HCT116 (cell line): ENCODE results near the gene ACOXL. TPM values are rescaled to one million over a fixed set of nuclear protein-coding genes. Genes with fewer than 3 reads are reported as not detected.

ENCODE experiments used
- ATAC-seq: fragments of 200-7000 bp; cut with Tn5 transposase; 2 replicates; pipeline ENCODE4 v1.9.1; 2020; ENCODE audit warnings: mild to moderate bottlenecking, moderate library complexity
- BruUV-seq: library from RNA; stranded (reverse); fragments of 400-500 nt; replicated peaks from 2 replicates; lab custom pipeline; 2021; lab: Mats Ljungman, UMichigan
- CTCF ChIA-PET: fragments of 300-600 bp; sonication (Branson Sonifier 250); formaldehyde crosslinking; loops from one replicate; lab custom pipeline; 2021; ENCODE audit warnings: antibody characterized with exemption; lab: Charles Lee
- POLR2A ChIA-PET: fragments of 300-600, 350-600 bp; sonication (Branson Sonifier 250); formaldehyde crosslinking; loops from one replicate; lab custom pipeline; 2021; ENCODE audit warnings: antibody characterized with exemption; lab: Charles Lee
- RAD21 ChIA-PET, 2 experiments: fragments of 300-600 bp; sonication (Branson Sonifier 250); formaldehyde crosslinking; loops; one replicate each; lab custom pipeline; 2023; ENCODE audit warnings: low total read pairs in 2 of 2; ENCODE audit not compliant: uncharacterized antibody in 2 of 2, unreplicated experiment in 2 of 2, low non-redundant PET in 1 of 2; lab: Charles Lee
- DNase-seq: peaks from one replicate; pipeline ENCODE4 v3.0.0-alpha.2; 2010; ENCODE audit warnings: low read depth, low spot score
- H2AFZ ChIP-seq: fragments of 200-600 bp; shearing (Covaris generic), sonication (generic); 2 replicates; pipeline ENCODE4 v1.6.1; 2017; ENCODE audit warnings: low read depth, mixed run types, mixed read lengths, antibody characterized with exemption, low read length; ENCODE audit not compliant: poor library complexity, severe bottlenecking
- H3K27ac ChIP-seq: 2 replicates; pipeline ENCODE4 v1.5.1; 2012; ENCODE audit warnings: low read depth, low read length
- H3K27me3 ChIP-seq: fragments of 200-600 bp; sonication (generic); 2 replicates; pipeline ENCODE4 v1.6.1; 2016; ENCODE audit warnings: mixed run types, low read length, mixed read lengths; ENCODE audit not compliant: insufficient read depth
- H3K36me3 ChIP-seq, 2 experiments: fragments of 200-500 bp in 1 of 2; fragments of 200-600 bp in 1 of 2; sonication (Bioruptor generic) in 1 of 2; sonication (generic) in 1 of 2; 2 replicates each; pipeline versions ENCODE4 v1.5.1 to v1.6.1; 2014 to 2016; ENCODE audit warnings: low read length in 2 of 2, inconsistent platforms in 1 of 2, mixed read lengths in 1 of 2, mixed run types in 1 of 2; ENCODE audit not compliant: insufficient read depth in 2 of 2, control insufficient read depth in 1 of 2
- H3K4me1 ChIP-seq, 2 experiments: fragments of 200-600 bp in 1 of 2; sonication (generic) in 1 of 2; 2 replicates each; pipeline versions ENCODE4 v1.5.1 to v1.6.1; 2012 to 2017; ENCODE audit warnings: low read length in 2 of 2, inconsistent platforms in 1 of 2, mild to moderate bottlenecking in 1 of 2, mixed read lengths in 1 of 2, mixed run types in 1 of 2, moderate library complexity in 1 of 2; ENCODE audit not compliant: insufficient read depth in 2 of 2, control insufficient read depth in 1 of 2
- H3K4me2 ChIP-seq: fragments of 200-600 bp; sonication (generic); 2 replicates; pipeline ENCODE4 v1.6.1; 2017; ENCODE audit warnings: mixed run types, low read length, mixed read lengths
- H3K4me3 ChIP-seq, 2 experiments: fragments of 200-600 bp in 1 of 2; sonication (generic) in 1 of 2; replicated peaks in 1 of 2; 2 replicates each; pipeline ENCODE4 v1.5.1; 2011 to 2016; ENCODE audit warnings: low read length in 2 of 2, control low read depth in 1 of 2, low read depth in 1 of 2, mild to moderate bottlenecking in 1 of 2, mixed read lengths in 1 of 2, mixed run types in 1 of 2
- H3K79me2 ChIP-seq: fragments of 200-600 bp; sonication (generic); 2 replicates; pipeline ENCODE4 v1.6.1; 2017; ENCODE audit warnings: mild to moderate bottlenecking, mixed run types, low read length, moderate library complexity, mixed read lengths; ENCODE audit not compliant: insufficient read depth
- H3K9ac ChIP-seq: fragments of 200-600 bp; sonication (generic); 2 replicates; pipeline ENCODE4 v1.6.1; 2016; ENCODE audit warnings: low read length, mixed read lengths
- H3K9me2 ChIP-seq: fragments of 200-600 bp; sonication (generic), shearing (Covaris generic); 2 replicates; pipeline ENCODE4 v1.6.1; 2017; ENCODE audit warnings: mixed run types, mild to moderate bottlenecking, moderate library complexity; ENCODE audit not compliant: insufficient read depth
- H3K9me3 ChIP-seq, 2 experiments: fragments of 200-500 bp in 1 of 2; fragments of 200-600 bp in 1 of 2; sonication (Bioruptor generic) in 1 of 2; sonication (generic) in 1 of 2; 2 replicates each; pipeline ENCODE4 v1.6.1; 2014 to 2017; ENCODE audit warnings: low read length in 2 of 2, mixed read lengths in 2 of 2, inconsistent platforms in 1 of 2, low read depth in 1 of 2, mild to moderate bottlenecking in 1 of 2, mixed run types in 1 of 2, moderate library complexity in 1 of 2; ENCODE audit not compliant: control insufficient read depth in 1 of 2, insufficient read depth in 1 of 2
- H4K20me1 ChIP-seq: fragments of 200-600 bp; sonication (generic), shearing (Covaris generic); 2 replicates; pipeline ENCODE4 v1.6.1; 2017; ENCODE audit warnings: mixed run types, mild to moderate bottlenecking, moderate library complexity; ENCODE audit not compliant: insufficient read depth
- CEBPB ChIP-seq: IDR thresholded peaks from 2 replicates; pipeline ENCODE4 v1.6.1; 2012; ENCODE audit warnings: low read depth
- EGR1 ChIP-seq: IDR thresholded peaks from 2 replicates; pipeline ENCODE4 v1.6.1; 2012; ENCODE audit warnings: low read depth
- ELF1 ChIP-seq: IDR thresholded peaks from 2 replicates; pipeline ENCODE4 v1.6.1; 2012; ENCODE audit warnings: low read depth, borderline replicate concordance
- EZH2 ChIP-seq: fragments of 200-600 bp; sonication (generic); IDR thresholded peaks from 2 replicates; pipeline ENCODE4 v1.6.1; 2017; ENCODE audit warnings: antibody characterized with exemption, mixed run types
- EZH2phosphoT487 ChIP-seq: fragments of 200-600 bp; IDR thresholded peaks from 2 replicates; pipeline ENCODE4 v1.6.1; 2018; ENCODE audit warnings: antibody characterized with exemption, borderline replicate concordance
- POLR2A ChIP-seq: IDR thresholded peaks from 2 replicates; pipeline ENCODE4 v1.7.0; 2011; ENCODE audit warnings: borderline replicate concordance; ENCODE audit not compliant: insufficient read depth, insufficient read length; ENCODE audit errors: extremely low read depth
- RAD21 ChIP-seq: IDR thresholded peaks from 2 replicates; pipeline ENCODE4 v1.6.1; 2012; ENCODE audit warnings: low read depth, mild to moderate bottlenecking
- SIN3A ChIP-seq: IDR thresholded peaks from 2 replicates; pipeline ENCODE4 v1.6.1; 2012; ENCODE audit warnings: low read depth
- SRF ChIP-seq: IDR thresholded peaks from 2 replicates; pipeline ENCODE4 v1.6.1; 2012; ENCODE audit warnings: low read depth
- TCF7L2 ChIP-seq: IDR thresholded peaks from 2 replicates; pipeline ENCODE4 v1.7.0; 2011; ENCODE audit warnings: borderline replicate concordance, inconsistent platforms; ENCODE audit not compliant: insufficient read depth, insufficient read length; ENCODE audit errors: extremely low read depth
- YY1 ChIP-seq: IDR thresholded peaks from 2 replicates; pipeline ENCODE4 v1.6.1; 2011; ENCODE audit warnings: low read length, low read depth, moderate library complexity, mild to moderate bottlenecking; ENCODE audit not compliant: insufficient replicate concordance; ENCODE audit errors: extremely low read depth
- ZNF274 ChIP-seq: fragments of 200-500 bp; sonication (Bioruptor generic); IDR thresholded peaks from 2 replicates; pipeline ENCODE4 v1.6.1; 2014; ENCODE audit warnings: mild to moderate bottlenecking, low read depth, low read length, inconsistent platforms
- intact Hi-C: fragments of 100-400 bp; cut with micrococcal nuclease; formaldehyde crosslinking; loops from 2 replicates; pipeline ENCODE4 v1.10.0; 2022
- total RNA-seq: library from RNA; stranded (reverse); gene quantifications from one replicate; pipeline ENCODE4 v1.2.1, GENCODE V29; 2021; ENCODE audit not compliant: unreplicated experiment
- TF ChIP-seq, protein P1 (sequence below), 3 experiments: fragments of 200-600 bp in 1 of 3; sonication (generic) in 1 of 3; IDR thresholded peaks in 2 of 3; conservative IDR thresholded peaks in 1 of 3; 2 replicates each; pipeline ENCODE4 v1.5.1; 2012 to 2017; ENCODE audit warnings: low read depth in 2 of 3, low read length in 2 of 3, antibody characterized with exemption in 1 of 3, borderline replicate concordance in 1 of 3, control low read depth in 1 of 3, mild to moderate bottlenecking in 1 of 3, mixed read lengths in 1 of 3, mixed run types in 1 of 3, moderate library complexity in 1 of 3; ENCODE audit not compliant: insufficient read depth in 1 of 3
- TF ChIP-seq, protein P2 (sequence below): IDR thresholded peaks from 2 replicates; pipeline ENCODE4 v1.6.1; 2011; ENCODE audit warnings: mild to moderate bottlenecking, low read length, moderate library complexity; ENCODE audit not compliant: insufficient replicate concordance; ENCODE audit errors: extremely low read depth
- TF ChIP-seq, protein P3 (sequence below): IDR thresholded peaks from 2 replicates; pipeline ENCODE4 v1.6.1; 2012; ENCODE audit warnings: low read depth
- TF ChIP-seq, protein P4 (sequence below): IDR thresholded peaks from 2 replicates; pipeline ENCODE4 v1.6.1; 2012

ACOXL gene
- total RNA-seq, 1 experiment from 2014 or later, result 5.5 TPM

DNA sequence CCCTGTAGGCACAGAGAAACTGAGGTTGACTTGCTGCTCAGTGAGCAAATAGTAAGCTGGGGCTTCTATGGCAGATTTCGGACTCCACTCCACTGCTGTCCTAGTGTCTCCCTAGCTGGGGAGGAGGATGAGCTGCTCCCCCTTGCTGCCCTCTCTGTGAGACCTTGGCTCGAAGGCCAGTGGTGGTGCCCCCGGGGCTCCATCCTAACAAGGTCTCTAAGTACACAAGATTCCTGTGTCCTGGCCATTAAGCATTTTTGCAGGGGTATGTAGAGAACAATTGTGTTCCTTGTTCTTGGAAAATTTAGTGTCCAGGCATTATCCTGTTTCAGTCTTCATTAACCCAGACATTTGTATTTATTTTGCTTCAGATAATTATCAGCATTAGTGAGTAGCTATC is 367.0 kb downstream of the ACOXL start:
- Histone ChIP-seq H3K9me2 (no peaks in the 10 kb centered on the region), H3K27me3 (no peaks in the 10 kb centered on the region), H3K4me1 (peaks cover 4 to 14% of the 10 kb centered on the region in 2 experiments; a peak in 3 of 4 replicates), H3K9ac (no peak overlapping the region), H3K9me3 (no peaks in the 10 kb centered on the region), H4K20me1 (no peaks in the 10 kb centered on the region), H3K4me2 (no peak overlapping the region), H3K79me2 (no peaks in the 10 kb centered on the region), H3K36me3 (no peaks in the 10 kb centered on the region), H3K4me3 (no peak overlapping the region), H2AFZ (no peak overlapping the region), H3K27ac (no peak overlapping the region)
- no TSS peak for BruUV-seq
- POLR2A ChIA-PET, result no interaction called here
- RAD21 ChIA-PET, result no interaction called here
- TF ChIP-seq, protein P1, sequence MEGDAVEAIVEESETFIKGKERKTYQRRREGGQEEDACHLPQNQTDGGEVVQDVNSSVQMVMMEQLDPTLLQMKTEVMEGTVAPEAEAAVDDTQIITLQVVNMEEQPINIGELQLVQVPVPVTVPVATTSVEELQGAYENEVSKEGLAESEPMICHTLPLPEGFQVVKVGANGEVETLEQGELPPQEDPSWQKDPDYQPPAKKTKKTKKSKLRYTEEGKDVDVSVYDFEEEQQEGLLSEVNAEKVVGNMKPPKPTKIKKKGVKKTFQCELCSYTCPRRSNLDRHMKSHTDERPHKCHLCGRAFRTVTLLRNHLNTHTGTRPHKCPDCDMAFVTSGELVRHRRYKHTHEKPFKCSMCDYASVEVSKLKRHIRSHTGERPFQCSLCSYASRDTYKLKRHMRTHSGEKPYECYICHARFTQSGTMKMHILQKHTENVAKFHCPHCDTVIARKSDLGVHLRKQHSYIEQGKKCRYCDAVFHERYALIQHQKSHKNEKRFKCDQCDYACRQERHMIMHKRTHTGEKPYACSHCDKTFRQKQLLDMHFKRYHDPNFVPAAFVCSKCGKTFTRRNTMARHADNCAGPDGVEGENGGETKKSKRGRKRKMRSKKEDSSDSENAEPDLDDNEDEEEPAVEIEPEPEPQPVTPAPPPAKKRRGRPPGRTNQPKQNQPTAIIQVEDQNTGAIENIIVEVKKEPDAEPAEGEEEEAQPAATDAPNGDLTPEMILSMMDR (IDR thresholded peaks at IDR 0.05 in 2 of 3, conservative IDR thresholded peaks at IDR 0.05 in 1 of 3; ENCODE audit: borderline replicate concordance in 1 of 3, insufficient read depth in 1 of 3, low read depth in 2 of 3, low read length in 2 of 3), result no peak
- TF ChIP-seq ELF1 (no peak), ZNF274 (no peak), SIN3A (no peak), YY1 (no peak), CEBPB (no peak), POLR2A (no peak), SRF (no peak), EGR1 (no peak), EZH2phosphoT487 (no peak), TCF7L2 (no peak), RAD21 (no peak), EZH2 (no peak)
- TF ChIP-seq, protein P2, sequence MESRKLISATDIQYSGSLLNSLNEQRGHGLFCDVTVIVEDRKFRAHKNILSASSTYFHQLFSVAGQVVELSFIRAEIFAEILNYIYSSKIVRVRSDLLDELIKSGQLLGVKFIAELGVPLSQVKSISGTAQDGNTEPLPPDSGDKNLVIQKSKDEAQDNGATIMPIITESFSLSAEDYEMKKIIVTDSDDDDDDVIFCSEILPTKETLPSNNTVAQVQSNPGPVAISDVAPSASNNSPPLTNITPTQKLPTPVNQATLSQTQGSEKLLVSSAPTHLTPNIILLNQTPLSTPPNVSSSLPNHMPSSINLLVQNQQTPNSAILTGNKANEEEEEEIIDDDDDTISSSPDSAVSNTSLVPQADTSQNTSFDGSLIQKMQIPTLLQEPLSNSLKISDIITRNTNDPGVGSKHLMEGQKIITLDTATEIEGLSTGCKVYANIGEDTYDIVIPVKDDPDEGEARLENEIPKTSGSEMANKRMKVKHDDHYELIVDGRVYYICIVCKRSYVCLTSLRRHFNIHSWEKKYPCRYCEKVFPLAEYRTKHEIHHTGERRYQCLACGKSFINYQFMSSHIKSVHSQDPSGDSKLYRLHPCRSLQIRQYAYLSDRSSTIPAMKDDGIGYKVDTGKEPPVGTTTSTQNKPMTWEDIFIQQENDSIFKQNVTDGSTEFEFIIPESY, result no peak
- TF ChIP-seq, protein P3, sequence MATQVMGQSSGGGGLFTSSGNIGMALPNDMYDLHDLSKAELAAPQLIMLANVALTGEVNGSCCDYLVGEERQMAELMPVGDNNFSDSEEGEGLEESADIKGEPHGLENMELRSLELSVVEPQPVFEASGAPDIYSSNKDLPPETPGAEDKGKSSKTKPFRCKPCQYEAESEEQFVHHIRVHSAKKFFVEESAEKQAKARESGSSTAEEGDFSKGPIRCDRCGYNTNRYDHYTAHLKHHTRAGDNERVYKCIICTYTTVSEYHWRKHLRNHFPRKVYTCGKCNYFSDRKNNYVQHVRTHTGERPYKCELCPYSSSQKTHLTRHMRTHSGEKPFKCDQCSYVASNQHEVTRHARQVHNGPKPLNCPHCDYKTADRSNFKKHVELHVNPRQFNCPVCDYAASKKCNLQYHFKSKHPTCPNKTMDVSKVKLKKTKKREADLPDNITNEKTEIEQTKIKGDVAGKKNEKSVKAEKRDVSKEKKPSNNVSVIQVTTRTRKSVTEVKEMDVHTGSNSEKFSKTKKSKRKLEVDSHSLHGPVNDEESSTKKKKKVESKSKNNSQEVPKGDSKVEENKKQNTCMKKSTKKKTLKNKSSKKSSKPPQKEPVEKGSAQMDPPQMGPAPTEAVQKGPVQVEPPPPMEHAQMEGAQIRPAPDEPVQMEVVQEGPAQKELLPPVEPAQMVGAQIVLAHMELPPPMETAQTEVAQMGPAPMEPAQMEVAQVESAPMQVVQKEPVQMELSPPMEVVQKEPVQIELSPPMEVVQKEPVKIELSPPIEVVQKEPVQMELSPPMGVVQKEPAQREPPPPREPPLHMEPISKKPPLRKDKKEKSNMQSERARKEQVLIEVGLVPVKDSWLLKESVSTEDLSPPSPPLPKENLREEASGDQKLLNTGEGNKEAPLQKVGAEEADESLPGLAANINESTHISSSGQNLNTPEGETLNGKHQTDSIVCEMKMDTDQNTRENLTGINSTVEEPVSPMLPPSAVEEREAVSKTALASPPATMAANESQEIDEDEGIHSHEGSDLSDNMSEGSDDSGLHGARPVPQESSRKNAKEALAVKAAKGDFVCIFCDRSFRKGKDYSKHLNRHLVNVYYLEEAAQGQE, result no peak
- TF ChIP-seq, protein P4, sequence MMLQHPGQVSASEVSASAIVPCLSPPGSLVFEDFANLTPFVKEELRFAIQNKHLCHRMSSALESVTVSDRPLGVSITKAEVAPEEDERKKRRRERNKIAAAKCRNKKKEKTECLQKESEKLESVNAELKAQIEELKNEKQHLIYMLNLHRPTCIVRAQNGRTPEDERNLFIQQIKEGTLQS, result no peak
- no peak for DNase-seq
- no peak for ATAC-seq
- CTCF ChIA-PET, result interaction anchor here (1.4 kb wide), 1 partner anchor 21 kb away, joined by 3 read pairs; the partner anchor contains the start of gene BCL2L11
- intact Hi-C loops, result no loop called here
